IPS-20b (cell line): ENCODE measurements around the gene POLDIP3.
"Not testable (repeated sequence)": the region's sequence is repeated elsewhere in the genome, so short reads cannot be mapped to it uniquely, and the experiment has no call there.

ENCODE experiments used
- H3K27ac ChIP-seq: one replicate; pipeline ENCODE4 v1.5.1; 2013; ENCODE audit warnings: low read length
- H3K27me3 ChIP-seq: 2 replicates; pipeline ENCODE4 v1.6.1; 2013; ENCODE audit warnings: mild to moderate bottlenecking, low read length, inconsistent platforms; ENCODE audit not compliant: insufficient read depth
- H3K36me3 ChIP-seq: 2 replicates; pipeline ENCODE4 v1.6.1; 2013; ENCODE audit warnings: low read depth, mild to moderate bottlenecking, inconsistent platforms, low read length, moderate library complexity; ENCODE audit not compliant: insufficient read depth
- H3K4me1 ChIP-seq: 2 replicates; pipeline ENCODE4 v1.6.1; 2013; ENCODE audit warnings: mild to moderate bottlenecking, control low read depth, inconsistent platforms, low read length, moderate library complexity; ENCODE audit not compliant: insufficient read depth
- H3K4me3 ChIP-seq: 2 replicates; pipeline ENCODE4 v1.5.1; 2013; ENCODE audit warnings: mild to moderate bottlenecking, low read length, inconsistent platforms
- H3K9ac ChIP-seq: 2 replicates; pipeline ENCODE4 v1.6.1; 2013; ENCODE audit warnings: low read depth, mild to moderate bottlenecking, inconsistent platforms, low read length, moderate library complexity
- H3K9me3 ChIP-seq: 2 replicates; pipeline ENCODE4 v1.6.1; 2013; ENCODE audit warnings: mild to moderate bottlenecking, low read depth, low read length, inconsistent platforms; ENCODE audit not compliant: insufficient read depth

The POLDIP3 gene

GRCh38 chr22:42562279-42562678 is 52.4 kb downstream of the POLDIP3 start:
- H3K4me1 ChIP-seq = 0 out of 2 replicates have a peak, but pooled peaks cover 5% of the 10 kb centered on the region
- H3K9ac ChIP-seq = no peak overlapping the region
- no peaks in the 10 kb centered on the region for H3K36me3 ChIP-seq
- H3K27ac ChIP-seq = no peak overlapping the region
- H3K4me3 ChIP-seq = no peak overlapping the region
- no peaks in the 10 kb centered on the region for H3K9me3 ChIP-seq
- H3K27me3 ChIP-seq = peaks cover 17% of the 10 kb centered on the region; the same call in 1 of the 2 replicates

- no peak overlapping the region for H3K4me3 ChIP-seq
- H3K4me1 ChIP-seq = 0 out of 2 replicates have a peak, but pooled peaks cover 5% of the 10 kb centered on the region
- no peak overlapping the region for H3K9ac ChIP-seq
- peaks cover 17% of the 10 kb centered on the region; the same call in 1 of the 2 replicates for H3K27me3 ChIP-seq
- no peaks in the 10 kb centered on the region for H3K36me3 ChIP-seq
- no peaks in the 10 kb centered on the region for H3K9me3 ChIP-seq
- H3K27ac ChIP-seq = no peak overlapping the region
Observed at GRCh38 chr22:42561856-42562255, 52.8 kb downstream of the POLDIP3 start.

- Histone ChIP-seq H3K9ac (no peak overlapping the region), H3K9me3 (no peaks in the 10 kb centered on the region), H3K36me3 (no peaks in the 10 kb centered on the region), H3K4me3 (no peak overlapping the region), H3K4me1 (0 out of 2 replicates have a peak, but pooled peaks cover 5% of the 10 kb centered on the region), H3K27me3 (peaks cover 14% of the 10 kb centered on the region; the same call in 1 of the 2 replicates), H3K27ac (no peak overlapping the region)
Observed at GRCh38 chr22:42560781-42561180, 53.9 kb downstream of the POLDIP3 start.

GRCh38 chr22:42560381-42560780 is 54.3 kb downstream of the POLDIP3 start:
- Histone ChIP-seq H3K9ac (no peak overlapping the region), H3K27me3 (peaks cover 12% of the 10 kb centered on the region; the same call in 1 of the 2 replicates), H3K27ac (no peak overlapping the region), H3K4me3 (no peak overlapping the region), H3K9me3 (no peaks in the 10 kb centered on the region), H3K4me1 (0 out of 2 replicates have a peak, but pooled peaks cover 5% of the 10 kb centered on the region), H3K36me3 (no peaks in the 10 kb centered on the region)

GRCh38 chr22:42553475-42554361 is 61.0 kb downstream of the POLDIP3 start, which contains the start of gene SERHL2:
SERHL2 (plus strand) TSS chr22:42553956; CDS start chr22:42554021, 65 bp downstream.
- H3K4me3 ChIP-seq = peak within 1 kb of the TSS; percentile 64
- no peaks in the 10 kb centered on the region for H3K36me3 ChIP-seq
- H3K27me3 ChIP-seq = peaks cover 33% of the 10 kb centered on the region
- no peaks in the 10 kb centered on the region; the same call in 1 of the 2 replicates for H3K9me3 ChIP-seq
- no peak within 1 kb of the TSS for H3K27ac ChIP-seq
- H3K4me1 ChIP-seq = no peaks in the 10 kb centered on the region
- H3K9ac ChIP-seq = peak within 1 kb of the TSS; percentile 41; the same call in 1 of the 2 replicates

GRCh38 chr22:42552294-42552647 is 62.4 kb downstream of the POLDIP3 start:
- H3K9ac ChIP-seq, H3K27ac ChIP-seq, H3K9me3 ChIP-seq, H3K4me3 ChIP-seq, H3K4me1 ChIP-seq, H3K36me3 ChIP-seq: not testable (repeated sequence)
- peaks cover 33% of the 10 kb centered on the region for H3K27me3 ChIP-seq

GRCh38 chr22:42549331-42550060 is 65.2 kb downstream of the POLDIP3 start:
- Histone ChIP-seq H3K27ac (no peak overlapping the region), H3K4me1 (no peaks in the 10 kb centered on the region)

GRCh38 chr22:42548597-42549330 is 65.9 kb downstream of the POLDIP3 start:
- H3K27ac ChIP-seq = no peak overlapping the region

More at GRCh38 chr22:42549331-42550060, 65.2 kb downstream of the POLDIP3 start:
- Histone ChIP-seq H3K4me3 (no peak overlapping the region), H3K27me3 (peaks cover 32% of the 10 kb centered on the region), H3K9ac (no peak overlapping the region), H3K9me3 (no peaks in the 10 kb centered on the region; the same call in 1 of the 2 replicates), H3K36me3 (no peaks in the 10 kb centered on the region)

GRCh38 chr22:42548126-42548525 is 66.6 kb downstream of the POLDIP3 start:
- not testable (repeated sequence) for H3K36me3 ChIP-seq, H3K27ac ChIP-seq, H3K4me3 ChIP-seq, H3K9ac ChIP-seq, H3K9me3 ChIP-seq, H3K4me1 ChIP-seq
- peaks cover 22% of the 10 kb centered on the region for H3K27me3 ChIP-seq

More at GRCh38 chr22:42548597-42549330, 65.9 kb downstream of the POLDIP3 start:
- no peaks in the 10 kb centered on the region; the same call in 1 of the 2 replicates for H3K9me3 ChIP-seq
- H3K4me3 ChIP-seq = no peak overlapping the region
- H3K4me1 ChIP-seq = no peaks in the 10 kb centered on the region
- no peaks in the 10 kb centered on the region for H3K36me3 ChIP-seq
- peaks cover 25% of the 10 kb centered on the region for H3K27me3 ChIP-seq
- H3K9ac ChIP-seq = no peak overlapping the region

- Histone ChIP-seq H3K27ac (no peak overlapping the region), H3K36me3 (no peaks in the 10 kb centered on the region), H3K27me3 (peaks cover 17% of the 10 kb centered on the region), H3K4me3 (no peak overlapping the region), H3K4me1 (no peaks in the 10 kb centered on the region), H3K9me3 (no peaks in the 10 kb centered on the region; the same call in 1 of the 2 replicates), H3K9ac (no peak overlapping the region)
Observed at GRCh38 chr22:42547562-42547961, 67.1 kb downstream of the POLDIP3 start.

GRCh38 chr22:42544686-42545085 is 70.0 kb downstream of the POLDIP3 start:
- H3K27me3 ChIP-seq = 0 out of 2 replicates have a peak, but pooled peaks cover 3% of the 10 kb centered on the region
- H3K27ac ChIP-seq = no peak overlapping the region
- H3K4me1 ChIP-seq = no peaks in the 10 kb centered on the region
- H3K9ac ChIP-seq = no peak overlapping the region
- H3K36me3 ChIP-seq = no peaks in the 10 kb centered on the region
- no peaks in the 10 kb centered on the region for H3K9me3 ChIP-seq
- H3K4me3 ChIP-seq = no peak overlapping the region
